KMS-11 (cell line): ENCODE data around the gene KLC1.

Source experiments
- H2AFZ ChIP-seq: fragments of 200-600 bp; sonication (generic); 2 replicates; pipeline ENCODE4 v1.6.1; 2016; ENCODE audit warnings: antibody characterized with exemption, mixed run types, low read depth
- H3K27ac ChIP-seq: fragments of 200-600 bp; sonication (generic); 2 replicates; pipeline ENCODE4 v1.6.1; 2016; ENCODE audit warnings: mild to moderate bottlenecking, mixed run types
- H3K27me3 ChIP-seq: fragments of 200-600 bp; sonication (generic); 2 replicates; pipeline ENCODE4 v1.6.1; 2017; ENCODE audit warnings: mild to moderate bottlenecking, low read depth, mixed run types, moderate library complexity; ENCODE audit not compliant: insufficient read depth
- H3K36me3 ChIP-seq: fragments of 200-600 bp; sonication (generic); 2 replicates; pipeline ENCODE4 v1.6.1; 2017; ENCODE audit warnings: mild to moderate bottlenecking, mixed run types; ENCODE audit not compliant: insufficient read depth
- H3K4me1 ChIP-seq: fragments of 200-600 bp; sonication (generic); 2 replicates; pipeline ENCODE4 v1.6.1; 2016; ENCODE audit warnings: mild to moderate bottlenecking, low read depth, mixed run types; ENCODE audit not compliant: poor library complexity, severe bottlenecking
- H3K4me2 ChIP-seq: fragments of 200-600 bp; sonication (generic); 2 replicates; pipeline ENCODE4 v1.7.0; 2016; ENCODE audit warnings: mild to moderate bottlenecking, mixed run types
- H3K4me3 ChIP-seq: fragments of 200-600 bp; sonication (generic); IDR thresholded peaks from 2 replicates; pipeline ENCODE4 v1.6.1; 2017; ENCODE audit warnings: low read depth, low read length, mixed read lengths; ENCODE audit not compliant: insufficient read depth
- H3K79me2 ChIP-seq: fragments of 200-600 bp; sonication (generic); 2 replicates; pipeline ENCODE4 v1.6.1; 2016; ENCODE audit warnings: low read depth, mixed run types; ENCODE audit not compliant: insufficient read depth
- H3K9ac ChIP-seq: fragments of 200-600 bp; sonication (generic); 2 replicates; pipeline ENCODE4 v1.6.1; 2016; ENCODE audit warnings: mild to moderate bottlenecking, mixed run types
- H4K20me1 ChIP-seq: fragments of 200-600 bp; sonication (generic); 2 replicates; pipeline ENCODE4 v1.6.1; 2016; ENCODE audit warnings: mild to moderate bottlenecking, mixed run types; ENCODE audit not compliant: insufficient read depth
- CTCF ChIP-seq: fragments of 200-600 bp; sonication (generic); conservative IDR thresholded peaks from 2 replicates; pipeline ENCODE4 v1.6.1; 2017; ENCODE audit warnings: low read depth, mild to moderate bottlenecking, antibody characterized with exemption, low read length, moderate library complexity, mixed read lengths

Gene KLC1

DNA sequence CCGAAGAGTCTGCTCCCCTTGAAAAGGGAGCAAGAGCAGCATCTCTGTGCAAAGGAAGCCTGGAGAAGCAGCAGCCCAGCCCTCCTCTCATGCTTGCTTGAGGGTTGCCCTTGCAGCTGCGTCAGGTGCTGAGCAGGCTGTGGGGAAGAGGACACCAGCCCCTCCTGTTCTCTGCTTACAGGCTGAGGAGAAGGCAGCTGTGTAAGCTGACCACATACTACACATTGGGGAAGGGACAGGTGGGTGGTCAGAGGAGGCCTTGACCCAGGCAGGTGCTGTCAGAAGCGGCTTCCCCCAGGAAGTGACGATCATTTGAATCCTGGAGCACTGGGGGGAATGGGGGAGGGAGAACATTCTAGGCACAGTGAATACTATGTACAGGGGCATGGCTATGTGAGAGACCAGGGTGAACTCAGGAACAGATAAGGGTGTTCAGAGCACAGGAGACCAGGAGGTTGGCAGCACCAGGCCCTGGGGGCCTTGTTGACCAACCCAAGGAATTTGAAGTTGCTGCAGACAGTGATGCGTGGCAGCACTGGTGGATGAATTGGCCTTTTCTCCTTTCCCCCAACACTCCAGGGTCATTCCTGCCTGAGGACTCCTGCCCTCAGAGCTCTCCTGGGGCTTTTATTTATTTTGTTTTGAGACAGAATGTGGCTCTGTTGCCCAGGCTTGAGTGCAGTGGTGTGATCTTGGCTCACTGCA, 2.7 kb upstream of the KLC1 start:
- Histone ChIP-seq H3K79me2 (peaks cover 13% of the 10 kb centered on the region), H2AFZ (no peak overlapping the region), H3K27ac (no peak overlapping the region), H3K4me3 (no peak overlapping the region), H3K4me1 (peaks cover 23% of the 10 kb centered on the region), H3K27me3 (no peaks in the 10 kb centered on the region), H4K20me1 (0 out of 2 replicates have a peak, but pooled peaks cover 7% of the 10 kb centered on the region), H3K36me3 (no peaks in the 10 kb centered on the region), H3K9ac (no peak overlapping the region), H3K4me2 (no peak overlapping the region)
- TF ChIP-seq CTCF, result no peak

- H3K27me3 ChIP-seq, result no peaks in the 10 kb centered on the region
- peak overlapping the region; percentile 83; the same call in 1 of the 2 replicates for H3K27ac ChIP-seq
- TF ChIP-seq CTCF, result no peak
- H3K79me2 ChIP-seq, result peaks cover 22% of the 10 kb centered on the region
- peak overlapping the region; percentile 73 for H2AFZ ChIP-seq
- H3K9ac ChIP-seq, result peak overlapping the region; percentile 92; the same call in 1 of the 2 replicates
- 0 out of 2 replicates have a peak, but pooled peaks cover 12% of the 10 kb centered on the region for H4K20me1 ChIP-seq
- no peak overlapping the region for H3K4me3 ChIP-seq
- H3K4me2 ChIP-seq, result peak overlapping the region; percentile 91; the same call in 1 of the 2 replicates
- peaks cover 23% of the 10 kb centered on the region for H3K4me1 ChIP-seq
- H3K36me3 ChIP-seq, result no peaks in the 10 kb centered on the region
These were observed 1.7 kb upstream of the KLC1 start for GRCh38 chr14:103627073-103628025.

DNA sequence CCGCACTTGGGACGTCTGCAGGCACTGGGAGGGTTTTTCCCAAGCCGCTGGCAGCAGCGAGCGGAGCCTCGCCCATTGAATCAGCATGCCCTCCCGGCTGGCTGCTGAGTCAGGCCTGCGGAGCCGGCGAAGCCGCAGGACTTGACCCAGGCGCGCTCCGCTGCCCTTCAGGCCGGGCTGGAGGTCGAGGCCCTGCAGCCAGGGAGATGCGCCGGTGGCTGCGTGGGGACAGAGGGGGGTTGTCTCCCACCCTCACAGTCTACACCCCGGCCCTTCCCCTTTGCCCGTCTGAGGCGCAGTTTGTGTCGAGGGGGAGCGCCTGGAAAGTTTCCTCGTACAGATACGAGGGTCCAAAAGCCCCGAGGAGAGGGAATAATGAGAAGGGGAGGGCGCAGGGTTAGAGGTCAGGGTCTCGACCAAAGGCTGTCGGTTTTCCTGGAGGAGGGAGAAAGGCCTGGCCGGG, 759 bp upstream of the KLC1 start:
- H3K4me3 ChIP-seq, result no peak overlapping the region
- H3K27ac ChIP-seq, result peak overlapping the region; percentile 83
- H3K9ac ChIP-seq, result peak overlapping the region; percentile 92
- H3K4me1 ChIP-seq, result peaks cover 23% of the 10 kb centered on the region
- H4K20me1 ChIP-seq, result 0 out of 2 replicates have a peak, but pooled peaks cover 12% of the 10 kb centered on the region
- peak overlapping the region; percentile 73 for H2AFZ ChIP-seq
- H3K4me2 ChIP-seq, result peak overlapping the region; percentile 91
- H3K27me3 ChIP-seq, result no peaks in the 10 kb centered on the region
- no peak for TF ChIP-seq CTCF
- H3K36me3 ChIP-seq, result no peaks in the 10 kb centered on the region
- H3K79me2 ChIP-seq, result peaks cover 31% of the 10 kb centered on the region

GRCh38 chr14:103629503-103630121, 601 bp downstream of the KLC1 start:
- Histone ChIP-seq H3K27ac (peak overlapping the region; percentile 83), H3K4me3 (no peak overlapping the region), H3K27me3 (no peaks in the 10 kb centered on the region), H3K79me2 (peaks cover 41% of the 10 kb centered on the region), H3K4me2 (peak overlapping the region; percentile 93), H3K36me3 (no peaks in the 10 kb centered on the region), H3K4me1 (peaks cover 23% of the 10 kb centered on the region), H2AFZ (peak overlapping the region; percentile 73; the same call in 1 of the 2 replicates), H3K9ac (peak overlapping the region; percentile 92), H4K20me1 (0 out of 2 replicates have a peak, but pooled peaks cover 12% of the 10 kb centered on the region)
- no peak for TF ChIP-seq CTCF
